Stomach (tissue), 4 donors: Measurements from ENCODE around the gene TRANK1.

Source experiments
- CTCF ChIP-seq, 7 experiments: fragments of 450-650 bp in 4 of 7; fragments of 200-600 bp in 3 of 7; sonication (generic) in 3 of 7; IDR thresholded peaks; one replicate each; pipeline ENCODE4 v1.5.1; 2016 to 2019; ENCODE audit warnings: antibody characterized with exemption in 7 of 7, control low read depth in 2 of 7, mild to moderate bottlenecking in 1 of 7
- POLR2A ChIP-seq, 4 donors: fragments of 450-650 bp; IDR thresholded peaks; one replicate each; pipeline ENCODE4 v1.6.1; 2016; ENCODE audit warnings: antibody characterized with exemption in 4 of 4, control low read depth in 2 of 4, mild to moderate bottlenecking in 1 of 4, moderate library complexity in 1 of 4

- TF ChIP-seq CTCF (IDR thresholded peaks at IDR 0.05) = no peak
- no peak for TF ChIP-seq POLR2A (IDR thresholded peaks at IDR 0.05)
Measured at GRCh38 chr3:36933540-36934296, 11.1 kb downstream of the TRANK1 start.
